ENCODE results near the gene ZBTB4.
A peak's percentile ranks its signal among the peaks of the same experiment; 100 is the strongest.

Gene ZBTB4

GRCh38 chr17:7441266-7441665, 38.2 kb downstream of the ZBTB4 start:
- no peak for DNase-seq (ENCODE audit: low read depth)

- peak; percentile 71 for DNase-seq (ENCODE audit: low read depth)
These were observed 38.6 kb downstream of the ZBTB4 start for GRCh38 chr17:7440834-7441195.

GRCh38 chr17:7440113-7440833, 39.2 kb downstream of the ZBTB4 start:
- DNase-seq (ENCODE audit: low read depth): no peak

GRCh38 chr17:7439462-7440112, 39.8 kb downstream of the ZBTB4 start, which contains the start of gene FGF11:
Gene FGF11 (plus strand): TSS chr17:7439512. CDS start chr17:7439621, 109 bp downstream.
- DNase-seq (ENCODE audit: low read depth): no peak

GRCh38 chr17:7438656-7439460, 40.6 kb downstream of the ZBTB4 start:
- DNase-seq (ENCODE audit: low read depth): no peak

GRCh38 chr17:7437950-7438614, 41.3 kb downstream of the ZBTB4 start:
- no peak for DNase-seq (ENCODE audit: low read depth)

- DNase-seq (ENCODE audit: low read depth): no peak
These were observed 42.0 kb downstream of the ZBTB4 start for GRCh38 chr17:7437369-7437863.

GRCh38 chr17:7436556-7437368, 42.7 kb downstream of the ZBTB4 start:
- peak; percentile 72 for DNase-seq (ENCODE audit: low read depth)

GRCh38 chr17:7435676-7436555, 43.5 kb downstream of the ZBTB4 start:
- DNase-seq (ENCODE audit: low read depth): no peak

GRCh38 chr17:7432296-7432695, 47.1 kb downstream of the ZBTB4 start:
- no peak for DNase-seq (ENCODE audit: low read depth)

GRCh38 chr17:7431231-7431630, 48.2 kb downstream of the ZBTB4 start:
- DNase-seq (ENCODE audit: low read depth): no peak

- no peak for DNase-seq (ENCODE audit: low read depth)
These were observed 49.7 kb downstream of the ZBTB4 start for GRCh38 chr17:7429722-7430121.

- DNase-seq (ENCODE audit: low read depth): no peak
These were observed 50.9 kb downstream of the ZBTB4 start, which contains the start of gene SPEM3 for GRCh38 chr17:7428557-7428956. Gene SPEM3 (plus strand): TSS chr17:7428857. CDS start chr17:7428903, 46 bp downstream.

GRCh38 chr17:7427549-7427948, 51.9 kb downstream of the ZBTB4 start:
- DNase-seq (ENCODE audit: low read depth): no peak

- DNase-seq (ENCODE audit: low read depth): no peak
These were observed 52.4 kb downstream of the ZBTB4 start for GRCh38 chr17:7426896-7427489.

GRCh38 chr17:7426203-7426863, 53.1 kb downstream of the ZBTB4 start:
- no peak for DNase-seq (ENCODE audit: low read depth)

- no peak for DNase-seq (ENCODE audit: low read depth)
These were observed 53.7 kb downstream of the ZBTB4 start for GRCh38 chr17:7425756-7426155.

GRCh38 chr17:7425316-7425715, 54.1 kb downstream of the ZBTB4 start, which contains the start of gene SPEM2:
Gene SPEM2 (plus strand): TSS chr17:7425616. CDS start chr17:7425689, 73 bp downstream.
- no peak for DNase-seq (ENCODE audit: low read depth)

- no peak for DNase-seq (ENCODE audit: low read depth)
These were observed 55.8 kb downstream of the ZBTB4 start for GRCh38 chr17:7423679-7424078.

Measured in iris pigment epithelial cell (primary cell).